HG02981 (cell line): Measurements from ENCODE around the gene KRTAP5-1.
"Not testable (repeated sequence)": the region's sequence is repeated elsewhere in the genome, so short reads cannot be mapped to it uniquely, and the experiment has no call there.

Experiments used
- ATAC-seq: cut with Tn5 transposase; IDR thresholded peaks from one replicate; pipeline ENCODE4 v1.9.1; 2021; ENCODE audit warnings: mild to moderate bottlenecking, moderate library complexity; ENCODE audit not compliant: unreplicated experiment

KRTAP5-1 gene

GRCh38 chr11:1603629-1604028 is 18.5 kb upstream of the KRTAP5-1 start:
- ATAC-seq: no peak

GRCh38 chr11:1601663-1602062 is 16.6 kb upstream of the KRTAP5-1 start:
- ATAC-seq: not testable (repeated sequence)

- no peak for ATAC-seq
These were observed 15.5 kb upstream of the KRTAP5-1 start for GRCh38 chr11:1600626-1601025.

GRCh38 chr11:1598816-1599215 is 13.7 kb upstream of the KRTAP5-1 start:
- no peak for ATAC-seq

- ATAC-seq: not testable (repeated sequence)
These were observed 13.3 kb upstream of the KRTAP5-1 start for GRCh38 chr11:1598406-1598805.

- no peak for ATAC-seq
These were observed 12.9 kb upstream of the KRTAP5-1 start, which contains the start of gene KRTAP5-2 for GRCh38 chr11:1597994-1598380. Gene KRTAP5-2, minus strand, starts transcription at chr11:1598294. Its CDS starts 44 bp downstream, at chr11:1598250.

GRCh38 chr11:1597331-1597993 is 12.4 kb upstream of the KRTAP5-1 start:
- ATAC-seq: no peak

- ATAC-seq: not testable (repeated sequence)
These were observed 11.6 kb upstream of the KRTAP5-1 start for GRCh38 chr11:1596576-1597121.

GRCh38 chr11:1595994-1596575 is 11.0 kb upstream of the KRTAP5-1 start:
- ATAC-seq: not testable (repeated sequence)

- no peak for ATAC-seq
These were observed 7.5 kb upstream of the KRTAP5-1 start for GRCh38 chr11:1592628-1593027.

GRCh38 chr11:1589996-1590395 is 4.9 kb upstream of the KRTAP5-1 start:
- ATAC-seq: no peak

- not testable (repeated sequence) for ATAC-seq
These were observed 4.3 kb upstream of the KRTAP5-1 start for GRCh38 chr11:1589191-1589963.

- no peak for ATAC-seq
These were observed 1.6 kb upstream of the KRTAP5-1 start for GRCh38 chr11:1586699-1587098.

- ATAC-seq: not testable (repeated sequence)
These were observed 2.2 kb downstream of the KRTAP5-1 start for GRCh38 chr11:1582909-1583308.

- no peak for ATAC-seq
These were observed 3.1 kb downstream of the KRTAP5-1 start for GRCh38 chr11:1581976-1582375.

- ATAC-seq: no peak
These were observed 8.3 kb downstream of the KRTAP5-1 start for GRCh38 chr11:1576825-1577224.

GRCh38 chr11:1575756-1576155 is 9.3 kb downstream of the KRTAP5-1 start:
- ATAC-seq: not testable (repeated sequence)

- ATAC-seq: no peak
These were observed 10.2 kb downstream of the KRTAP5-1 start for GRCh38 chr11:1574933-1575242.

- no peak for ATAC-seq
These were observed 10.7 kb downstream of the KRTAP5-1 start for GRCh38 chr11:1574238-1574932.

- no peak for ATAC-seq
These were observed 11.2 kb downstream of the KRTAP5-1 start for GRCh38 chr11:1573903-1574237.
